HepG2 (cell line): ENCODE results near the gene FAAP20. TPM values are rescaled to one million over a fixed set of nuclear protein-coding genes. Genes with fewer than 3 reads are reported as not detected.

ENCODE experiments used
- ARHGAP35 ChIP-seq: sonication (generic); formaldehyde crosslinking; IDR thresholded peaks from 2 replicates; pipeline ENCODE4 v1.9.0; 2022; ENCODE audit warnings: mild to moderate bottlenecking, inconsistent platforms, moderate library complexity, missing genetic modification reagents, borderline replicate concordance
- ATF7-NPFF ChIP-seq: sonication (generic); formaldehyde crosslinking; IDR thresholded peaks from 2 replicates; pipeline ENCODE4 v1.8.1; 2023; ENCODE audit warnings: mild to moderate bottlenecking, low read depth, missing genetic modification reagents, moderate library complexity
- FOXA1 ChIP-seq, 2 experiments: fragments of 450-650 bp in 1 of 2; sonication (generic) in 1 of 2; formaldehyde crosslinking in 1 of 2; IDR thresholded peaks; 2 replicates each; pipeline versions ENCODE4 v1.4.0 to v1.6.1; 2016 to 2020; ENCODE audit warnings: missing genetic modification reagents in 1 of 2
- HOXA5 ChIP-seq: sonication (generic); formaldehyde crosslinking; IDR thresholded peaks from 2 replicates; pipeline ENCODE4 v1.4.0; 2020; ENCODE audit warnings: missing genetic modification reagents
- MEIS2 ChIP-seq: sonication (generic); formaldehyde crosslinking; IDR thresholded peaks from 2 replicates; pipeline ENCODE4 v1.9.0; 2021; ENCODE audit warnings: mild to moderate bottlenecking, missing genetic modification reagents
- PPARG ChIP-seq: conservative IDR thresholded peaks from 2 replicates; pipeline ENCODE4 v1.6.1; 2016; ENCODE audit warnings: missing biosample characterization, missing genetic modification reagents
- SNAI1 ChIP-seq: sonication (generic); formaldehyde crosslinking; IDR thresholded peaks from 2 replicates; pipeline ENCODE4 v1.5.0; 2020; ENCODE audit warnings: mild to moderate bottlenecking, missing genetic modification reagents, borderline replicate concordance
- ZNF143 ChIP-seq: sonication (generic); formaldehyde crosslinking; IDR thresholded peaks from 2 replicates; pipeline ENCODE4 v1.4.0; 2020; ENCODE audit warnings: missing genetic modification reagents
- polyA plus RNA-seq, 8 experiments: library from polyadenylated mRNA; depleted of rRNA in 3 of 8; stranded (reverse) in 7 of 8; unstranded in 1 of 8; fragments of >200 nt; fragmentation: Illumina TruSeq in 4 of 8; extraction: Trizol in 4 of 8; gene quantifications; 2 replicates each; pipeline versions ENCODE4 v1.2.1 to v1.2.3, GENCODE V29; 2011 to 2016; ENCODE audit warnings: low read depth in 4 of 8, missing spikeins in 1 of 8, mixed read lengths in 1 of 8; ENCODE audit not compliant: insufficient read depth in 1 of 8
- total RNA-seq, 5 experiments: library from RNA; depleted of rRNA; stranded (reverse); fragments of >200 nt; fragmentation: Illumina TruSeq; extraction: Trizol; gene quantifications; 2 replicates each; pipeline ENCODE4 v1.2.3, GENCODE V29; 2016; ENCODE audit warnings: low read depth in 1 of 5
- TF ChIP-seq, protein P1 (sequence below), 2 experiments: sonication (generic) in 1 of 2; formaldehyde crosslinking in 1 of 2; IDR thresholded peaks; 2 replicates each; pipeline versions ENCODE4 v1.6.1 to v1.9.0; 2014 to 2022; ENCODE audit warnings: antibody characterized with exemption in 1 of 2, borderline replicate concordance in 1 of 2, inconsistent platforms in 1 of 2, low read depth in 1 of 2, missing genetic modification reagents in 1 of 2
- TF ChIP-seq, protein P2 (sequence below): sonication (generic); formaldehyde crosslinking; IDR thresholded peaks from 2 replicates; pipeline ENCODE4 v1.5.0; 2020; ENCODE audit warnings: missing genetic modification reagents
- TF ChIP-seq, protein P3 (sequence below): sonication (generic); formaldehyde crosslinking; IDR thresholded peaks from 2 replicates; pipeline ENCODE4 v1.5.0; 2020; ENCODE audit warnings: mild to moderate bottlenecking, missing genetic modification reagents, borderline replicate concordance
- TF ChIP-seq, protein P4 (sequence below): sonication (generic); formaldehyde crosslinking; IDR thresholded peaks from 2 replicates; pipeline ENCODE4 v1.5.0; 2020; ENCODE audit warnings: missing genetic modification reagents, mild to moderate bottlenecking, borderline replicate concordance

The FAAP20 gene
- total and polyA plus RNA-seq, 2 of the 13 experiments (the other 11 are each of a cell fraction or from before 2014, with no cell fraction given), result 9.6 to 10.8 TPM

DNA sequence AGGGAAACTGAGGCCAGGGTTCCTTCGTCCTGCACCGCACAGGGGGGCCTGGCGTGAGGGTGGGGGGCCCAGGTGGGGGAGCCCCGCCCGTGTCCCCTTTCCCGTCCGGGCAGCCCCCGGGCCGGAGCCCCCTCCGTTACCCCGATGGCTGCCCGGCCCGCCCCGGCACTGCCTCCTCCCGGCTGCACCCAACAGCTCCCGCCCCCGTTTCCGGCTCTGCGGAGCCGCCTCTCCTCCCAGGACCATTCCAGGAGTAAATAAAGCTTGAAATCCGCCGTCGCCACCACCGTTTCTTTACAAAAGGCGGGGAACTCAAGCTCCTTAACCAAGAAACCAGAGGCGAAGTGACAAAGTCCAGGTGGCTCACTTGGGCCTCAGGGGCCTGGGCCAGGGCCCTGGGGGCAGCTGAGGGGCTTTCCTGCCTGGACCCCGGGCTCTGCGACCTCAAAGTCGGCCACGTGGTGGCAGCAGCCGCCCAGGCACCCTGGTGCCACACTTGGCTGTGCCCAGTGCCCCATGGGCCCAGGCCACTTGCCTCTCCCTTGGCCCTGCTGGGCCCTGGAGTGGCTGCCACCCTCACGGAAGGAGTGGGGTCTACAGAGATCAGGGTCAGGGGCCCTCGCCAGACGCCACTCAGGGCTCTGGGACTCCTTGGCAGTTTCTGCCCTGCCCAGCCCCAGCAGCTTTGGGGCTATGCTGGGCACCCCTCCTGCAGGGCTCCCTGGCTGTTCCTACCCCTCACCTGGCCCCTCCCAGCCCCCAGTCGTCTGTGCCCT is 514 bp upstream of the FAAP20 start (continued):
- TF ChIP-seq, protein P1, sequence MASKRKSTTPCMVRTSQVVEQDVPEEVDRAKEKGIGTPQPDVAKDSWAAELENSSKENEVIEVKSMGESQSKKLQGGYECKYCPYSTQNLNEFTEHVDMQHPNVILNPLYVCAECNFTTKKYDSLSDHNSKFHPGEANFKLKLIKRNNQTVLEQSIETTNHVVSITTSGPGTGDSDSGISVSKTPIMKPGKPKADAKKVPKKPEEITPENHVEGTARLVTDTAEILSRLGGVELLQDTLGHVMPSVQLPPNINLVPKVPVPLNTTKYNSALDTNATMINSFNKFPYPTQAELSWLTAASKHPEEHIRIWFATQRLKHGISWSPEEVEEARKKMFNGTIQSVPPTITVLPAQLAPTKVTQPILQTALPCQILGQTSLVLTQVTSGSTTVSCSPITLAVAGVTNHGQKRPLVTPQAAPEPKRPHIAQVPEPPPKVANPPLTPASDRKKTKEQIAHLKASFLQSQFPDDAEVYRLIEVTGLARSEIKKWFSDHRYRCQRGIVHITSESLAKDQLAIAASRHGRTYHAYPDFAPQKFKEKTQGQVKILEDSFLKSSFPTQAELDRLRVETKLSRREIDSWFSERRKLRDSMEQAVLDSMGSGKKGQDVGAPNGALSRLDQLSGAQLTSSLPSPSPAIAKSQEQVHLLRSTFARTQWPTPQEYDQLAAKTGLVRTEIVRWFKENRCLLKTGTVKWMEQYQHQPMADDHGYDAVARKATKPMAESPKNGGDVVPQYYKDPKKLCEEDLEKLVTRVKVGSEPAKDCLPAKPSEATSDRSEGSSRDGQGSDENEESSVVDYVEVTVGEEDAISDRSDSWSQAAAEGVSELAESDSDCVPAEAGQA (IDR thresholded peaks at IDR 0.05; ENCODE audit: low read depth), result 0 out of 2 replicates have a peak, but pooled peaks have one; percentile 31
- TF ChIP-seq, protein P1 (CRISPR knock-in tag; IDR thresholded peaks at IDR 0.05; ENCODE audit: borderline replicate concordance), result no peak
- TF ChIP-seq ATF7-NPFF (CRISPR knock-in tag) (peak; percentile 83), ARHGAP35 (CRISPR knock-in tag) (no peak), PPARG (CRISPR knock-in tag) (0 out of 2 replicates have a peak, but pooled peaks have one; percentile 8), MEIS2 (CRISPR knock-in tag) (no peak; the same call in 1 of the 2 replicates), ZNF143 (CRISPR knock-in tag) (peak; percentile 45; the same call in 1 of the 2 replicates), HOXA5 (CRISPR knock-in tag) (no peak; the same call in none of the 2 replicates), SNAI1 (no peak), FOXA1 (IDR thresholded peaks at IDR 0.05) (no peak), FOXA1 (CRISPR knock-in tag; IDR thresholded peaks at IDR 0.05) (peak; percentile 6; the same call in 1 of the 2 replicates)
- TF ChIP-seq, protein P2, sequence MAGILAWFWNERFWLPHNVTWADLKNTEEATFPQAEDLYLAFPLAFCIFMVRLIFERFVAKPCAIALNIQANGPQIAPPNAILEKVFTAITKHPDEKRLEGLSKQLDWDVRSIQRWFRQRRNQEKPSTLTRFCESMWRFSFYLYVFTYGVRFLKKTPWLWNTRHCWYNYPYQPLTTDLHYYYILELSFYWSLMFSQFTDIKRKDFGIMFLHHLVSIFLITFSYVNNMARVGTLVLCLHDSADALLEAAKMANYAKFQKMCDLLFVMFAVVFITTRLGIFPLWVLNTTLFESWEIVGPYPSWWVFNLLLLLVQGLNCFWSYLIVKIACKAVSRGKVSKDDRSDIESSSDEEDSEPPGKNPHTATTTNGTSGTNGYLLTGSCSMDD (CRISPR knock-in tag), result peak; percentile 35; the same call in 1 of the 2 replicates
- TF ChIP-seq, protein P3, sequence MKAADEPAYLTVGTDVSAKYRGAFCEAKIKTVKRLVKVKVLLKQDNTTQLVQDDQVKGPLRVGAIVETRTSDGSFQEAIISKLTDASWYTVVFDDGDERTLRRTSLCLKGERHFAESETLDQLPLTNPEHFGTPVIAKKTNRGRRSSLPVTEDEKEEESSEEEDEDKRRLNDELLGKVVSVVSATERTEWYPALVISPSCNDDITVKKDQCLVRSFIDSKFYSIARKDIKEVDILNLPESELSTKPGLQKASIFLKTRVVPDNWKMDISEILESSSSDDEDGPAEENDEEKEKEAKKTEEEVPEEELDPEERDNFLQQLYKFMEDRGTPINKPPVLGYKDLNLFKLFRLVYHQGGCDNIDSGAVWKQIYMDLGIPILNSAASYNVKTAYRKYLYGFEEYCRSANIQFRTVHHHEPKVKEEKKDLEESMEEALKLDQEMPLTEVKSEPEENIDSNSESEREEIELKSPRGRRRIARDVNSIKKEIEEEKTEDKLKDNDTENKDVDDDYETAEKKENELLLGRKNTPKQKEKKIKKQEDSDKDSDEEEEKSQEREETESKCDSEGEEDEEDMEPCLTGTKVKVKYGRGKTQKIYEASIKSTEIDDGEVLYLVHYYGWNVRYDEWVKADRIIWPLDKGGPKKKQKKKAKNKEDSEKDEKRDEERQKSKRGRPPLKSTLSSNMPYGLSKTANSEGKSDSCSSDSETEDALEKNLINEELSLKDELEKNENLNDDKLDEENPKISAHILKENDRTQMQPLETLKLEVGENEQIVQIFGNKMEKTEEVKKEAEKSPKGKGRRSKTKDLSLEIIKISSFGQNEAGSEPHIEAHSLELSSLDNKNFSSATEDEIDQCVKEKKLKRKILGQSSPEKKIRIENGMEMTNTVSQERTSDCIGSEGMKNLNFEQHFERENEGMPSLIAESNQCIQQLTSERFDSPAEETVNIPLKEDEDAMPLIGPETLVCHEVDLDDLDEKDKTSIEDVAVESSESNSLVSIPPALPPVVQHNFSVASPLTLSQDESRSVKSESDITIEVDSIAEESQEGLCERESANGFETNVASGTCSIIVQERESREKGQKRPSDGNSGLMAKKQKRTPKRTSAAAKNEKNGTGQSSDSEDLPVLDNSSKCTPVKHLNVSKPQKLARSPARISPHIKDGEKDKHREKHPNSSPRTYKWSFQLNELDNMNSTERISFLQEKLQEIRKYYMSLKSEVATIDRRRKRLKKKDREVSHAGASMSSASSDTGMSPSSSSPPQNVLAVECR, result peak; percentile 78
- TF ChIP-seq, protein P4, sequence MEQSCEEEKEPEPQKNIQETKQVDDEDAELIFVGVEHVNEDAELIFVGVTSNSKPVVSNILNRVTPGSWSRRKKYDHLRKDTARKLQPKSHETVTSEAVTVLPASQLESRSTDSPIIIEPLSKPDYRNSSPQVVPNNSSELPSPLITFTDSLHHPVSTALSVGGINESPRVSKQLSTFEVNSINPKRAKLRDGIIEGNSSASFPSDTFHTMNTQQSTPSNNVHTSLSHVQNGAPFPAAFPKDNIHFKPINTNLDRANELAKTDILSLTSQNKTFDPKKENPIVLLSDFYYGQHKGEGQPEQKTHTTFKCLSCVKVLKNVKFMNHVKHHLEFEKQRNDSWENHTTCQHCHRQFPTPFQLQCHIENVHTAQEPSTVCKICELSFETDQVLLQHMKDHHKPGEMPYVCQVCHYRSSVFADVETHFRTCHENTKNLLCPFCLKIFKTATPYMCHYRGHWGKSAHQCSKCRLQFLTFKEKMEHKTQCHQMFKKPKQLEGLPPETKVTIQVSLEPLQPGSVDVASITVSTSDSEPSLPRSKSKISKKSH (CRISPR knock-in tag), result no peak
